ENCODE data around the gene BAD.
"Not testable (repeated sequence)": the region's sequence is repeated elsewhere in the genome, so short reads cannot be mapped to it uniquely, and the experiment has no call there.

Gene BAD

GRCh38 chr11:64312947-64313346 lies 28.5 kb upstream of the BAD start:
- TF ChIP-seq CTCF (IDR thresholded peaks at IDR 0.05; ENCODE audit: insufficient read depth, low read length, missing control alignments): no peak
- ChIA-PET CTCF (interaction anchor here (1.1 to 10.4 kb wide), 3 partner anchors 9 to 43 kb away, joined by 3 to 111 read pairs (median 8); partner anchors contain the start of genes CATSPERZ and ESRRA), POLR2A (no interaction called here)
- no peak for DNase-seq (ENCODE audit: low read depth, low spot score)
- no peak overlapping the region for H3K4me3 ChIP-seq (ENCODE audit: low read depth, low read length)

GRCh38 chr11:64307795-64308194 lies 23.3 kb upstream of the BAD start:
- CTCF ChIA-PET: interaction anchor here (0.7 to 8.2 kb wide), 3 partner anchors 8 to 47 kb away, joined by 3 to 111 read pairs (median 4); partner anchors contain the start of genes PRDX5 and TRMT112
- H3K4me3 ChIP-seq (ENCODE audit: low read depth, low read length); DNase-seq (ENCODE audit: low read depth, low spot score); POLR2A ChIA-PET: not testable (repeated sequence)

GRCh38 chr11:64306876-64307622 lies 22.6 kb upstream of the BAD start:
- CTCF ChIA-PET: interaction anchor here (7.1 to 8.2 kb wide), 2 partner anchors 9 to 46 kb away, joined by 111 to 127 read pairs; partner anchors contain the start of genes PRDX5 and TRMT112
- no peak for DNase-seq (ENCODE audit: low read depth, low spot score)
- POLR2A ChIA-PET: interaction anchor here (1.0 kb wide), 1 partner anchor 10 kb away, joined by 5 read pairs; the partner anchor contains the start of genes PRDX5 and TRMT112
- H3K4me3 ChIP-seq (ENCODE audit: low read depth, low read length): peak overlapping the region; percentile 71
- TF ChIP-seq CTCF (IDR thresholded peaks at IDR 0.05; ENCODE audit: insufficient read depth, low read length, missing control alignments): no peak

- no peak for DNase-seq (ENCODE audit: low read depth, low spot score)
- H3K4me3 ChIP-seq (ENCODE audit: low read depth, low read length): peak overlapping the region; percentile 71
- POLR2A ChIA-PET: interaction anchor here (1.0 kb wide), 1 partner anchor 11 kb away, joined by 5 read pairs; the partner anchor contains the start of genes PRDX5 and TRMT112
- CTCF ChIA-PET: interaction anchor here (7.1 to 8.2 kb wide), 2 partner anchors 9 to 46 kb away, joined by 111 to 127 read pairs; partner anchors contain the start of genes PRDX5 and TRMT112
- no peak for TF ChIP-seq CTCF (IDR thresholded peaks at IDR 0.05; ENCODE audit: insufficient read depth, low read length, missing control alignments)
These were observed 22.1 kb upstream of the BAD start for GRCh38 chr11:64306563-64306875.

- no peak for DNase-seq (ENCODE audit: low read depth, low spot score)
- ChIA-PET CTCF (interaction anchor here (5.8 to 8.2 kb wide), 3 partner anchors 10 to 59 kb away, joined by 111 to 139 read pairs (median 127); partner anchors contain the start of genes PLCB3, PPP1R14B, PRDX5 and TRMT112), POLR2A (interaction anchor here (1.0 to 2.0 kb wide), 4 partner anchors 12 to 120 kb away, joined by 3 to 12 read pairs (median 6); partner anchors contain the start of genes PRDX5, STIP1 and TRMT112)
- peak overlapping the region; percentile 71 for H3K4me3 ChIP-seq (ENCODE audit: low read depth, low read length)
- peak; percentile 8 for TF ChIP-seq CTCF (IDR thresholded peaks at IDR 0.05; ENCODE audit: insufficient read depth, low read length, missing control alignments)
These were observed 21.5 kb upstream of the BAD start for GRCh38 chr11:64305691-64306562.

GRCh38 chr11:64305075-64305690 lies 20.7 kb upstream of the BAD start, which contains the start of gene ESRRA:
Gene ESRRA, plus strand, starts transcription at chr11:64305524. Its CDS starts 1,656 bp downstream, at chr11:64307180.
- H3K4me3 ChIP-seq (ENCODE audit: low read depth, low read length): peak within 1 kb of the TSS; percentile 73
- POLR2A ChIA-PET: interaction anchor here (0.6 to 2.3 kb wide), 7 partner anchors 12 to 120 kb away, joined by 3 to 12 read pairs (median 4); partner anchors contain the start of genes PRDX5, STIP1 and TRMT112
- CTCF ChIA-PET: interaction anchor here (0.6 to 8.2 kb wide), 29 partner anchors 10 to 467 kb away, joined by 3 to 305 read pairs (median 9); partner anchors contain the start of genes BAD, FERMT3, FKBP2 and GPR137
- TF ChIP-seq CTCF (IDR thresholded peaks at IDR 0.05; ENCODE audit: insufficient read depth, low read length, missing control alignments): no peak
- peak; percentile 56 for DNase-seq (ENCODE audit: low read depth, low spot score)

Measured in AG04449 (cell line).